HG03378 (cell line): ENCODE measurements around the gene PAM.

ENCODE experiments used
- ATAC-seq: cut with Tn5 transposase; IDR thresholded peaks from one replicate; pipeline ENCODE4 v1.9.1; 2021; ENCODE audit warnings: mild to moderate bottlenecking, moderate library complexity; ENCODE audit not compliant: unreplicated experiment

Gene PAM

DNA sequence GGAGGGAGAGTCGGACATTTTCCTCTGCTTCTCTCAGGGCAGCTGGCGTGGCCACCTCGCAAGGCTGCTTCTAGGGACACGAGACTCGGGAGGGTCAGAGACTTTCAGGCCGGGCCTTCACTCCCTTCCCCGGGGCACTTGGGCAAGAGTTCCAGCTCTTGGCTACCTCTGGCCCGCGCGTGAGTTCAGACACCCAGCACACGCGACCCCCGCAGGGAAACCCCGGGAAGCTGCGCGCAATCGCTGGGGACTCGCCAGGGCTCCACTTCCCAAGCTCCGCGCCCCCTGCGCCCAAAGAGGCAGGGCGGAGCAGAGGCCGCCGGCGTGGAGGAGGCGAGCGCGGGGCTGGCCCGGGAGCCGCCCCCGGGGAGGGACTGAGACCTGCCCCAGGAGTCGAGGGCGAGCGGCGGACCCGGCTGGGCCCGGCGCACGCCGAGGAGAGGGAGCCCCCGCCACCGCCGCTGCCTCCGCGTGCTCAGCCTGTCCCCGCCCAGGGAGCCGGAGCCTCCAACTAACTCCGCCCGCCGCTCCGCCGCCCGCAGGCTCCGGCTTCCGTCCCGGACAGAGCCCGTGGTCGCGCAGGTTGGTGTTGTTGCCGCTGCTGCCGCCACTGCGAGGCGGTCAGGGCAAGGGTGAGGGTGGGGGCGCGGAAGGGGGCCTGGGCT, at the start of gene PAM:
PAM (plus strand) TSS at position 539 of the 665 bp plus-strand sequence. CDS start 110,891 bp downstream, outside the sequence.
- peak; percentile 51 for ATAC-seq

DNA sequence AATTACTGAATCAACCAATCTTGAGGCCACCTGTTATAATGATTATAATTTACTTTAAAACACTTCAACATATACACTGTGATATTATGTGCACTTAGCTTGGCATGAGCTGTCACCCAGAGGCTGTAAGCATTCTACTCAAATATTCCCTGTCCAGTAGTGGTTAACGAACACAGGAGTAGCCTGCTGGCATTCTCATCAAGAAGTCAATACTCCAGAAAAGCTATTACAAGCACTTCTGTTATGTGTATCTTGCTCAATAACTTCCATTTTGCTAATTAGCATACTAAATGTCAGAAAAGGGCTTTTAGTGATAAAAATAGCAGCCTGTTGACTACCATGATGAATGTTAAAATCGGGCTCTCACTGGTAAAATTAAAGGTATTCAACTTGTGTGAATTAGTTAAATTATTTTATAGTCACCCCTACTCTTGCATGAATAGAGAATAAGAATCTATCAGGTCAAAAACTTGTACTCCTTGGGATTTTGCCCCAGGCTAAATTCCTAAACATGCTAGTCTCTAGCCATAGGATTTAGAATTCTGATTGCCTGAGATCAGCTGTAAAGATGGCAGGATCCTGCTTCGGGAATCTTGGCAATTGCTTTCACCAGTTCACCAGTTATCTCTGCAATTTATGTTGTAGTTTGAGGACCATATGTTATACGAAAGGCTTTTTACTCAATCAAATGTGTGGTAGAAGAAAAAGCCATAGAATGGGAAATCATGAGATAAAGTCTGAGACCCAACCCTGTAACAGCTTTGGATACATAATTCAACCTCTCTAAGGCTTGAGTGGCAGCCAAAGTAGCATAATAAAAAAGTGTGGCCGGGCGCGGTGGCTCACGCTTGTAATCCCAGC, 43.4 kb upstream of the PAM start:
- no peak for ATAC-seq

DNA sequence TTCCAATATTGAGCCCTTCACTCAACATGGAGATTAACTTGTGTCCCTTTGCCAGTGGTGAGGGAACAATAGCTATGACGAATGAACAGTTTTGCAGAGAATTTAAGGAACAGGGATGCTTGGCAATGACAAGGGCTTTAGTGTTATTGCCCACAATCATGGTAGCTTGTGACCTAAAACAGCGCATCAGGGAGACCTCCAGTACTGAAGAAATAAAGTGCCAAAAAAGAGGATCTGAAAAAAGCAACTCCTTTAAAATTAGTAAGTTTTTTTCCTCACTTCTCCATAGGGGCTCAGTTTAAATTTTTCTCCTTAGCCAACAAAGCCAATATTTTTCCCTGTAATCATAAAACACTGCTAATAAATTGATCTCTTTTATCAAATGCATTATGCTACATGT, 41.8 kb upstream of the PAM start:
- peak; percentile 11 for ATAC-seq

GRCh38 chr5:102713682-102714231, 41.3 kb upstream of the PAM start:
- ATAC-seq = peak; percentile 42

DNA sequence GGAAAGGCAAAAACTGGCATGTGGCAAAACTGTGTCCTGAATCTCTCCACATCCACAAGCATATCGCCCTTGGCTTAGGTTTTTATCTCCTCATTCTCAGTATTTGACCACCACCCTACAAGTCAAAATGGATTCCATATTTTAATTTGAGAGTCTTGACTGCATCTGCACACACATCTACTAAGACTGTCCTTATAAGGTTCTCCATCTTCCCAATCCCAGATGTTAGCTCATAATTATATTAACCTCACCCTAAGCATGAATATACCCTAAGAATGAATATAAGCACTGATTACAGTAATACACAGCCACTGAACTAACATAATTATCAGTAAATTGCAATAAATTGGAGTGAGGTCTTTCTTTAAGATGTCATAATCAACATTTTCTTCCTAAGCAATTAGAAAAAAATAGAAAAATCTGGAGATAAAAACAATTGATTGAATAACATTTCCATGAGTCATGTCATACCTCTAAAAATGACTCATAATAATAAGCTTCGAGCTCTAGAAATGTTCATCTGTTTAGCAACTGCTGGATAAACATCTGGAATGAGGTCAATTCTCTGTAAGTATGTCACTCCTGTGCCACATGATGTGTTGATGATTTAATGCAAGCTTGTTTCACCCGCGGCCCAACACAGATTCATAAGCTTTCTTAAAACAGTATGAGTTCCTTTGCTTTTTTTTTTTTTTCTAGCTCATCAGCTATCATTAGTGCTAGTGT, 39.9 kb upstream of the PAM start:
- no peak for ATAC-seq

DNA sequence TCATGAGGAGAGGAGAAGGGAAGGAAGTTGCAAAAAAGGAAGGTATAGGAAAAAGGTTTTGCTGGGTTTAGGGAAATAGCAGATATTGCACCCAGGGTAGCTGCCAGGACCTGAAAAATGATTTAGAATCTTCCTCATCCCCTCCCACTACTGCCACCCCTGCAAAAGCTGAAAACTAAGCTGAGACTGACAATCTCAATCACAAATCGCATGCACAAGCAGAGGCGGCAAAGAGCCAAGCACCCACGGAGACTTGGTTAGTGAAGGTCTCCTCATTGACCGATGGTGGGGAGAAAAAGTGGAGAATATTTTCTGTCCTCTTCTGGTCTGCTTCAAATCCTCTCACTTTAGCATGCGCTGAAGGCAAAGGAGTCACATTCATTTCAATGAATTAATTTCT, 39.1 kb upstream of the PAM start:
- no peak for ATAC-seq

DNA sequence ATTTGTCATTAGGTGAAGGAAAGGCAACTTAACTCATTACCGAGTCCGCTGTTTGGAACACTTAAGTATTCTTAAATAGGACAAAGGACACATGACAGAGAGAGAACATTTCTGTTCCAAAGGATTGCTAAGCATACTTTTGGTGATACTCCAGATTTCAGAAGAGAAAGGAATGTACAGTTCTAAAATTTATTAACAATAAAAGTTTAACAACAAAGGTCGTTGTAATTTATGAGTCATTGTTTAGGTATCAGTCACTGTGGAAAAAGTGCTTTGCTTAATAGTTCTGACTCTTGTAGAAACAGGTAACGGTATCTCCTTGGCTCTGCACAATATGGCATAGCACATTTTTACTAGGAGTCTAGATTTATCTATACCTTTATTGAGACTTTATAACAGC, 36.3 kb upstream of the PAM start:
- ATAC-seq = no peak

DNA sequence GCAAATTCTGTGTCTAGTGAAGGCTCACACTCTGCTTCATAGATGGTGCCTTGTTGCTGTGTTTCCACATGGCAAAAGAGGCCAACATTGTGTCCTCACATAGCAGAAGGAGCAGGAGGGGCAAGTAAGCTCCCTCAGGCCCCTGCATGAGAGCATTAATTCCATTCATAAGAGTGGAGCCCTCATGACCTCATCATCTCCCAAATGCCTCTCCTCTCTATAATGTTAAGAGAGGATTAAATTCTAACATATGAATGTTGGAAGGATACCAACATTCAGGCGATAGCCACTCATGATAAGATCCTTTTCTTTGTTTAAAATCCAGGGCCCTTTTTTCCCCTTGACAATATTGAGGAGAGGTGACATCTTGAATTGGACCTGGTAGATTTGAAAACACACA, 35.2 kb upstream of the PAM start:
- ATAC-seq = no peak

GRCh38 chr5:102720969-102721368, 34.1 kb upstream of the PAM start:
- no peak for ATAC-seq

- no peak for ATAC-seq
These were observed 32.2 kb upstream of the PAM start for GRCh38 chr5:102722931-102723330.

GRCh38 chr5:102731693-102732092, 23.4 kb upstream of the PAM start:
- ATAC-seq = no peak

DNA sequence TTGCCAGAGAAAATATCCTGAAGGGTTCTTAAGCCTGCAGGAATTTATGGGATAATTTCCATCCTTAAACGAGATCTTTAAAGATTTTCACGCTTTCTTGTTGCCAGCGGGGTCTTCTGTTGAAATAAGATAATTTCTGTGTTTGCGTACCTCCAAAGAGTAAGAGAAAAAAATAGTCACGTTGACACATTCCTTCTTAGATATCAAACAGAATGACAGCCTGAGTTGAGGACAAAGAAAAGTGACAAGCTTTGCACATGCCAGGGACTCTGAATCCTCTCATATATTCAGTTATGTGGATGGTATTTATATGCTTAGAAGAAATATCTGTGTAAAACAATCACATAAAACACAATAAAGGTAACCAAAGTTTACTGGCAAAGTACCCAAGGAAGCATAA, 21.6 kb upstream of the PAM start:
- no peak for ATAC-seq

GRCh38 chr5:102737161-102737560, 17.9 kb upstream of the PAM start:
- no peak for ATAC-seq

DNA sequence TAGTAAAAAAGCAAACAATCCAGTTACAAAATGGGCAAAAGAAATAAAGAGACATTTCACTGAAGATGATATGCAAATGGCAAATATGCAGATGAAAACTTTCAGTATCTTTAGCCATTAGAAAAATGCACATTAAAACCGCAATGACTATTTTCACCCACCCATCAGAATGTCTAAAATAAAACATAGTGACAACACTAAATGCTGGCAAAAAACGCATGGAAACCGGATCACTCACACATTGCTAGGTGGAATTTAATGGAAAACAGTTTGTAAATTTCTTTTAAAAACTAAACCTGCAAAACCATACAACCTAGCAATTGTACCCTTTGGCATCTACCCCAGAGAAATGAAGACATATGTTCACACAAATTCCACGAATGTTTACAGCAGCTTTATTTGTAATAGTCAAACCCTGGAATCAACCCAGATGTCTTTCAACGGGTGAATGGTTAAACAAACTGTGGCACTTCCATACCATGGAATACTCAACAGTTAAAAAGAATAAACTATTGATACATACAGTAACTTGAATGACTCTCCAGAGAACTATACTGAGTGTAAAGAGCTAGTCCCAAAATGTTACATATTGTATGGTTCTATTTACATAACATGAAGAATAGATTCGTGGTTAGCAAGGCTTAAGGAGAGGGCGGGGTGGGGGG, 17.2 kb upstream of the PAM start:
- no peak for ATAC-seq

- ATAC-seq = no peak
These were observed 14.6 kb upstream of the PAM start for GRCh38 chr5:102740515-102740914.

DNA sequence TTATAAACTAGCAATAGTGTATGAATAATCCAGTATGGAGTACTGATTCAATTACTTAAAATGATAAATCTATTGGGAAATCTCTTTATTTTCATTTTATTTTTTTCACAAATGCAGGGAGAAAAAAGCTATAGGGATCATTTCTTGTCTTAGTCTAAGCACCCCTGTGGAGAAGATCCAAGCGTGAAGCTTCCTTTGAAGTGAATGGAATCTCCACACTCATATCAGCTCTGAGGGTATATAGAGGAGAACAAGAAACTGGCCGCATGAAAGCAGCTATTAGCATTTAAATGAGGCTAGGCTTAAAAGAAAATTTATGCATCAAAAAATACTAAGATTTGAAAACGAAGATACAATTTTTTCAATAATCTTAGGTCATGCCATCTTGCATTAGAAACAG, 12.9 kb upstream of the PAM start:
- no peak for ATAC-seq

DNA sequence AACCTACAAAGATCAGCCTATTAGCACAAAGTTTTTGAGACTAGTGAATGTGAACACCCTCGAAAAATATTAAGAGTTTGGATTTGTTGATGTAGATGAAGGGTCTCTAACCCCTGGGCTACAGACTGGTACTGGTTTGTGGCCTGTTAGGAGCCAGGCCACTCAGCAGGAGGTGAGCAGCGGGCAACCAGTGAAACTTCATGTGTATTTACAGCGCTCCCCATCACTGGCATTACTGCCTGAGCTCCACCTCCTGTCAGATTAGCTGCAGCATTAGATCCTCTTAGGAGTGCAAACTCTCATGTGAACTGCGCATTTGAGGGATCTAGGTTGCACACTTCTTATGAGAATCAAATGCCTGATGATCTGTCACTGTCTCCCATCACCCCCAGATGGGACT, 11.2 kb upstream of the PAM start:
- no peak for ATAC-seq

GRCh38 chr5:102747386-102748166, 7.5 kb upstream of the PAM start:
- ATAC-seq = peak; percentile 43

DNA sequence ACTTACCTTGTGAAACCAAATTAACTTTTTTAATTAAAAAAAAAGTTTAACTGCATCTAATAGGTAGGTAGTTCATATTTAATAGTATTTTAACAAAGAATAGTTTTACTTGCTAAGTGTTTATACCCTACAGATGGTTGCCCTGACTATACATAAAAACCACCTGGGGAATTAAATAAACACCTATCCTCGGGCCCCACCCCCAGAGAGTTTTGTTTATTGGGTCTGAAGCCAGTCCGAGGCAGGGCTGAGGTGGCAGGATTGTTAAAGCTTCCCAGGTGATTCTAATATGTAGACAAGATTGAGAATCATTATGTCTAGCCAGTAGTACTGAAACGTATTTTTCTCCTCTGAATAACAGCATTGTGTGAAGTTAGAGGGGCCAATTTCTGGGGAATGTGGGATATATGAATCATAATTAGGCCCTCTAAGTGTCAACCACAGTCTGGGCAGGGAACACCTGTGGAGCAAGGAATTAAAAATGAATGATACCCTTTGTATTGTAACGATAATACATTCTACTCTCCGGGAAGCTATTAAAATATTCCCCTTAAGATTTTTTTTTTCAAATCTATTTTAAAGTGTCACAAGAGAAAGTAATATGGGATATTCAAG, 5.6 kb upstream of the PAM start:
- no peak for ATAC-seq
